ENCODE results near the gene NKTR.

Gene NKTR

GRCh38 chr3:42657675-42658074, 57.2 kb downstream of the NKTR start:
- TF ChIP-seq CEBPB (IDR thresholded peaks at IDR 0.05), result no peak
- no peak for TF ChIP-seq FOXM1 (IDR thresholded peaks at IDR 0.05; ENCODE audit: borderline replicate concordance, low read depth)
- no peak for TF ChIP-seq EGR1 (IDR thresholded peaks at IDR 0.05)
- TF ChIP-seq MAX (IDR thresholded peaks at IDR 0.05), result no peak
- TF ChIP-seq CREB1 (IDR thresholded peaks at IDR 0.05; ENCODE audit: low read depth), result no peak
- TF ChIP-seq ZBTB7A (IDR thresholded peaks at IDR 0.05; ENCODE audit: low read depth), result no peak
- TF ChIP-seq TCF12 (IDR thresholded peaks at IDR 0.05; ENCODE audit: low read depth), result no peak

GRCh38 chr3:42658091-42658770, 57.7 kb downstream of the NKTR start:
- TF ChIP-seq TEAD4 (IDR thresholded peaks at IDR 0.05), result no peak
- TF ChIP-seq FOXM1 (IDR thresholded peaks at IDR 0.05; ENCODE audit: borderline replicate concordance, low read depth), result no peak
- no peak for TF ChIP-seq CREB1 (IDR thresholded peaks at IDR 0.05; ENCODE audit: low read depth)
- no peak for TF ChIP-seq CEBPB (IDR thresholded peaks at IDR 0.05)
- no peak for TF ChIP-seq ZBTB7A (IDR thresholded peaks at IDR 0.05; ENCODE audit: low read depth)
- no peak for TF ChIP-seq NFIC (IDR thresholded peaks at IDR 0.05)
- TF ChIP-seq EGR1 (IDR thresholded peaks at IDR 0.05), result no peak
- TF ChIP-seq TAF1 (IDR thresholded peaks at IDR 0.05; ENCODE audit: low read depth), result no peak
- TF ChIP-seq EP300 (IDR thresholded peaks at IDR 0.05; ENCODE audit: borderline replicate concordance), result no peak
- no peak for TF ChIP-seq MAX (IDR thresholded peaks at IDR 0.05)
- no peak for TF ChIP-seq USF1 (IDR thresholded peaks at IDR 0.05)
- no peak for TF ChIP-seq REST (IDR thresholded peaks at IDR 0.05; ENCODE audit: low read depth)
- TF ChIP-seq RAD21 (IDR thresholded peaks at IDR 0.05; ENCODE audit: low read depth), result no peak
- TF ChIP-seq YY1 (IDR thresholded peaks at IDR 0.05; ENCODE audit: low read depth), result no peak

- TF ChIP-seq YY1 (IDR thresholded peaks at IDR 0.05; ENCODE audit: low read depth) (no peak), ZBTB7A (IDR thresholded peaks at IDR 0.05; ENCODE audit: low read depth) (no peak), USF1 (IDR thresholded peaks at IDR 0.05) (no peak), FOXM1 (IDR thresholded peaks at IDR 0.05; ENCODE audit: borderline replicate concordance, low read depth) (no peak), TAF1 (IDR thresholded peaks at IDR 0.05; ENCODE audit: low read depth) (no peak), CEBPB (IDR thresholded peaks at IDR 0.05) (no peak), CREB1 (IDR thresholded peaks at IDR 0.05; ENCODE audit: low read depth) (no peak), EGR1 (IDR thresholded peaks at IDR 0.05) (no peak), TCF12 (IDR thresholded peaks at IDR 0.05; ENCODE audit: low read depth) (no peak), TEAD4 (IDR thresholded peaks at IDR 0.05) (no peak), MAX (IDR thresholded peaks at IDR 0.05) (no peak), REST (IDR thresholded peaks at IDR 0.05; ENCODE audit: low read depth) (no peak)
Observed at GRCh38 chr3:42658771-42659390, 58.4 kb downstream of the NKTR start.

GRCh38 chr3:42659451-42660130, 59.1 kb downstream of the NKTR start:
- TF ChIP-seq TEAD4 (IDR thresholded peaks at IDR 0.05) (no peak), TCF12 (IDR thresholded peaks at IDR 0.05; ENCODE audit: low read depth) (no peak), NFIC (IDR thresholded peaks at IDR 0.05) (no peak), ZBTB7A (IDR thresholded peaks at IDR 0.05; ENCODE audit: low read depth) (no peak), YY1 (IDR thresholded peaks at IDR 0.05; ENCODE audit: low read depth) (no peak)

GRCh38 chr3:42660131-42660715, 59.7 kb downstream of the NKTR start:
- TF ChIP-seq CEBPB (IDR thresholded peaks at IDR 0.05) (no peak), NFIC (IDR thresholded peaks at IDR 0.05) (no peak), YY1 (IDR thresholded peaks at IDR 0.05; ENCODE audit: low read depth) (no peak), TEAD4 (IDR thresholded peaks at IDR 0.05) (no peak), CREB1 (IDR thresholded peaks at IDR 0.05; ENCODE audit: low read depth) (no peak), FOXM1 (IDR thresholded peaks at IDR 0.05; ENCODE audit: borderline replicate concordance, low read depth) (no peak), EGR1 (IDR thresholded peaks at IDR 0.05) (no peak), USF1 (IDR thresholded peaks at IDR 0.05) (no peak), RAD21 (IDR thresholded peaks at IDR 0.05; ENCODE audit: low read depth) (no peak), MAX (IDR thresholded peaks at IDR 0.05) (no peak), TAF1 (IDR thresholded peaks at IDR 0.05; ENCODE audit: low read depth) (no peak)
